HG02885 (cell line): ENCODE data around the gene TRAF3IP1.
"Not testable (repeated sequence)": the region's sequence is repeated elsewhere in the genome, so short reads cannot be mapped to it uniquely, and the experiment has no call there.

Experiments
- ATAC-seq: cut with Tn5 transposase; IDR thresholded peaks from one replicate; pipeline ENCODE4 v1.9.1; 2021; ENCODE audit warnings: mild to moderate bottlenecking; ENCODE audit not compliant: unreplicated experiment, poor library complexity

Gene TRAF3IP1

GRCh38 chr2:238306672-238306998, 13.7 kb upstream of the TRAF3IP1 start:
- no peak for ATAC-seq

GRCh38 chr2:238308177-238308576, 12.1 kb upstream of the TRAF3IP1 start:
- ATAC-seq = no peak

- not testable (repeated sequence) for ATAC-seq
Measured at GRCh38 chr2:238310721-238311120, 9.6 kb upstream of the TRAF3IP1 start.

- ATAC-seq = no peak
Measured at GRCh38 chr2:238313289-238313990, 6.9 kb upstream of the TRAF3IP1 start.

GRCh38 chr2:238313991-238314350, 6.3 kb upstream of the TRAF3IP1 start:
- no peak for ATAC-seq

- ATAC-seq = no peak
Measured at GRCh38 chr2:238314576-238314975, 5.7 kb upstream of the TRAF3IP1 start.

- no peak for ATAC-seq
Measured at GRCh38 chr2:238315031-238315595, 5.2 kb upstream of the TRAF3IP1 start.

GRCh38 chr2:238320648-238321281, 447 bp downstream of the TRAF3IP1 start:
- peak; percentile 37 for ATAC-seq

- ATAC-seq = no peak
Measured at GRCh38 chr2:238321467-238321866, 1.1 kb downstream of the TRAF3IP1 start.

- no peak for ATAC-seq
Measured at GRCh38 chr2:238322001-238322411, 1.7 kb downstream of the TRAF3IP1 start.

GRCh38 chr2:238324248-238324647, 3.9 kb downstream of the TRAF3IP1 start:
- ATAC-seq = not testable (repeated sequence)

- no peak for ATAC-seq
Measured at GRCh38 chr2:238325694-238326093, 5.4 kb downstream of the TRAF3IP1 start.

GRCh38 chr2:238326801-238327365, 6.6 kb downstream of the TRAF3IP1 start:
- ATAC-seq = no peak

- ATAC-seq = no peak
Measured at GRCh38 chr2:238327751-238328150, 7.4 kb downstream of the TRAF3IP1 start.

- ATAC-seq = no peak
Measured at GRCh38 chr2:238330391-238330790, 10.1 kb downstream of the TRAF3IP1 start.

- ATAC-seq = no peak
Measured at GRCh38 chr2:238331916-238332315, 11.6 kb downstream of the TRAF3IP1 start.

GRCh38 chr2:238334885-238335284, 14.6 kb downstream of the TRAF3IP1 start:
- no peak for ATAC-seq

- not testable (repeated sequence) for ATAC-seq
Measured at GRCh38 chr2:238335591-238335990, 15.3 kb downstream of the TRAF3IP1 start.

GRCh38 chr2:238336151-238336550, 15.8 kb downstream of the TRAF3IP1 start:
- no peak for ATAC-seq

- ATAC-seq = no peak
Measured at GRCh38 chr2:238336793-238337444, 16.6 kb downstream of the TRAF3IP1 start.

- ATAC-seq = no peak
Measured at GRCh38 chr2:238337846-238338245, 17.5 kb downstream of the TRAF3IP1 start.
